Activated B cell treated with CpG ODN at 0.5 μM for 24 hours (primary cell): Measurements from ENCODE around the gene PVRIG. TPM values are rescaled to one million over a fixed set of nuclear protein-coding genes. Genes with fewer than 3 reads are reported as not detected.
"Not testable (repeated sequence)": the region's sequence is repeated elsewhere in the genome, so short reads cannot be mapped to it uniquely, and the experiment has no call there.

ENCODE experiments used
- ATAC-seq: fragments of 200-7000 bp; cut with Tn5 transposase; one replicate; pipeline ENCODE4 v1.10.0; 2021; ENCODE audit warnings: low read depth, mild to moderate bottlenecking, moderate library complexity
- CTCF ChIA-PET: fragments of 350-600 bp; sonication (Branson Sonifier 250); formaldehyde crosslinking; loops from one replicate; lab custom pipeline; 2021; ENCODE audit warnings: antibody characterized with exemption; lab: Charles Lee
- POLR2A ChIA-PET: fragments of 350-600 bp; sonication (Branson Sonifier 250); formaldehyde crosslinking; loops from one replicate; lab custom pipeline; 2021; ENCODE audit warnings: antibody characterized with exemption; lab: Charles Lee
- DNase-seq: peaks from one replicate; pipeline ENCODE4 v3.0.0; 2022
- H3K27ac Mint-ChIP-seq: one replicate; pipeline ENCODE4 v1.8.0; 2020; ENCODE audit warnings: mixed read lengths
- H3K27me3 Mint-ChIP-seq: one replicate; pipeline ENCODE4 v1.8.0; 2021; ENCODE audit warnings: mixed read lengths
- H3K36me3 Mint-ChIP-seq: one replicate; pipeline ENCODE4 v1.8.0; 2021; ENCODE audit warnings: low read depth, mixed read lengths
- H3K4me1 Mint-ChIP-seq: one replicate; pipeline ENCODE4 v1.8.0; 2021; ENCODE audit warnings: mixed read lengths
- H3K4me3 Mint-ChIP-seq: one replicate; pipeline ENCODE4 v1.8.0; 2020; ENCODE audit warnings: mild to moderate bottlenecking, mixed read lengths
- H3K9me3 Mint-ChIP-seq: one replicate; pipeline ENCODE4 v1.8.0; 2020; ENCODE audit warnings: mixed read lengths
- intact Hi-C: fragments of 100-400 bp; cut with micrococcal nuclease; formaldehyde crosslinking; loops from one replicate; pipeline ENCODE4 v1.15.1; 2024
- total RNA-seq: library from RNA; stranded (reverse); gene quantifications from 2 replicates; pipeline ENCODE4 v1.2.3, GENCODE V29; 2022
- TF ChIP-seq, protein P1 (sequence below): fragments of 200-600 bp; IDR thresholded peaks from one replicate; pipeline ENCODE4 v1.8.0; 2022; ENCODE audit warnings: antibody characterized with exemption, mild to moderate bottlenecking

Gene PVRIG
- total RNA-seq, 1 donor from 2014 or later, result 20.0 TPM

- Mint-ChIP-seq H3K4me3 (peak overlapping the region; percentile 86), H3K27ac (peak overlapping the region; percentile 95), H3K36me3 (peaks cover 32% of the 10 kb centered on the region), H3K4me1 (peaks cover 71% of the 10 kb centered on the region), H3K27me3 (no peaks in the 10 kb centered on the region), H3K9me3 (no peaks in the 10 kb centered on the region)
- POLR2A ChIA-PET, result interaction anchor here (0.5 to 3.4 kb wide), 9 partner anchors 10 to 820 kb away, joined by 3 to 14 read pairs (median 4); partner anchors contain the start of genes GAL3ST4, LAMTOR4 and ZCWPW1
- DNase-seq (no peak), ATAC-seq (no peak)
- CTCF ChIA-PET, result interaction anchor here (0.5 to 3.2 kb wide), 4 partner anchors 32 to 91 kb away, joined by 3 to 11 read pairs (median 4); no protein-coding TSS in a partner anchor
- intact Hi-C loops, result no loop called here
- TF ChIP-seq, protein P1, sequence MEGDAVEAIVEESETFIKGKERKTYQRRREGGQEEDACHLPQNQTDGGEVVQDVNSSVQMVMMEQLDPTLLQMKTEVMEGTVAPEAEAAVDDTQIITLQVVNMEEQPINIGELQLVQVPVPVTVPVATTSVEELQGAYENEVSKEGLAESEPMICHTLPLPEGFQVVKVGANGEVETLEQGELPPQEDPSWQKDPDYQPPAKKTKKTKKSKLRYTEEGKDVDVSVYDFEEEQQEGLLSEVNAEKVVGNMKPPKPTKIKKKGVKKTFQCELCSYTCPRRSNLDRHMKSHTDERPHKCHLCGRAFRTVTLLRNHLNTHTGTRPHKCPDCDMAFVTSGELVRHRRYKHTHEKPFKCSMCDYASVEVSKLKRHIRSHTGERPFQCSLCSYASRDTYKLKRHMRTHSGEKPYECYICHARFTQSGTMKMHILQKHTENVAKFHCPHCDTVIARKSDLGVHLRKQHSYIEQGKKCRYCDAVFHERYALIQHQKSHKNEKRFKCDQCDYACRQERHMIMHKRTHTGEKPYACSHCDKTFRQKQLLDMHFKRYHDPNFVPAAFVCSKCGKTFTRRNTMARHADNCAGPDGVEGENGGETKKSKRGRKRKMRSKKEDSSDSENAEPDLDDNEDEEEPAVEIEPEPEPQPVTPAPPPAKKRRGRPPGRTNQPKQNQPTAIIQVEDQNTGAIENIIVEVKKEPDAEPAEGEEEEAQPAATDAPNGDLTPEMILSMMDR, result no peak
Measured at GRCh38 chr7:100222445-100223132, 2.8 kb downstream of the PVRIG start.

GRCh38 chr7:100223376-100223927 is 3.7 kb downstream of the PVRIG start:
- H3K4me3 Mint-ChIP-seq, H3K9me3 Mint-ChIP-seq, H3K27me3 Mint-ChIP-seq, ATAC-seq, intact Hi-C loops, CTCF ChIA-PET, DNase-seq: not testable (repeated sequence)
- peaks cover 33% of the 10 kb centered on the region for H3K36me3 Mint-ChIP-seq
- peak overlapping the region; percentile 95 for H3K27ac Mint-ChIP-seq
- peaks cover 75% of the 10 kb centered on the region for H3K4me1 Mint-ChIP-seq
- POLR2A ChIA-PET, result interaction anchor here (0.9 kb wide), 1 partner anchor 18 kb away, joined by 9 read pairs; no protein-coding TSS in a partner anchor

DNA sequence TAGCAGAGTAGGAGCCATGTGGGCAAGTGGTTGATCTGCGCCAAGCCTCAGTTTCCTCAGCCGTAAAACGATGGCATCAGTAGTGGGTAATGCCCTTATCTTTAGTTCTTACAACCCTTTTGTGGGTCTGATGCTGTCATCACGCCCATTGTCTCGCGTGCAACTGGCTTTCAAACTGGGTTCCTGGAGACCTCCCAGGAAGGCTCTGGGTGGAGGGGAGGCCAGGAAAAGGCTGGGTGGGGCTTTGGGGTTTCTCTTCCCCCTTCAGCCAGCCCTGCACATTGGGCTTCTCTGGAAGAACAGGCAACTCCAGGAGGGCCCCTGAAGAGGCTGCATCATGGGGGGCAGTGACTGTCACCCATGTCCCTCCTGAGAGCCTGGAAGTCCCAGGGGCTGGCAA is 5.1 kb downstream of the PVRIG start:
- peaks cover 63% of the 10 kb centered on the region for H3K4me1 Mint-ChIP-seq
- H3K36me3 Mint-ChIP-seq, result peaks cover 34% of the 10 kb centered on the region
- CTCF ChIA-PET, result not testable (repeated sequence)

GRCh38 chr7:100234660-100235317 is 15.0 kb downstream of the PVRIG start:
- peak; percentile 18 for ATAC-seq
- CTCF ChIA-PET, result not testable (repeated sequence)

More for the DNA sequence above, 5.1 kb downstream of the PVRIG start:
- intact Hi-C loops, H3K27me3 Mint-ChIP-seq, H3K9me3 Mint-ChIP-seq, H3K4me3 Mint-ChIP-seq, POLR2A ChIA-PET, ATAC-seq, DNase-seq: not testable (repeated sequence)
- H3K27ac Mint-ChIP-seq, result peak overlapping the region; percentile 71

DNA sequence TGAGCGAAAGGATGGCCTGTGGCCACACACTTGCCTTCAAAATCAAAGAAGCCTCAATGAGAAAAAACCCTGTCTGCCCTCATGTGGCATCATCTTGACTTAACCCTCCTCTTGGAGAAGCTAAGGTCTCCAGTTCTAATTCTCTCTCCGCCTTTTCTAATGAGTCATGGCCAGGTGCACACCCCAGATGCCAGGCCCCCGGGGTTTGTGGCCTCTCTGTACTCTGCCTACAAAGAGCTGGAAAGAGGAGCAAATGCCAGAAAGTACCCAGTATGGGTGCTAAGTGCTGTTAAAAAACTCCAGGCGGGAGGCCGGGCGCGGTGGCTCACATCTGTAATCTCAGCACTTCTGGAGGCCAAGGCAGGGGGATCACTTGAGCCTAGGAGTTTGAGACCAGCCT is 20.2 kb downstream of the PVRIG start:
- peaks cover 12% of the 10 kb centered on the region for H3K4me1 Mint-ChIP-seq
- ATAC-seq, POLR2A ChIA-PET, H3K36me3 Mint-ChIP-seq, H3K9me3 Mint-ChIP-seq, CTCF ChIA-PET, H3K27ac Mint-ChIP-seq, H3K27me3 Mint-ChIP-seq, H3K4me3 Mint-ChIP-seq, intact Hi-C loops, DNase-seq: not testable (repeated sequence)

More at GRCh38 chr7:100234660-100235317, 15.0 kb downstream of the PVRIG start:
- intact Hi-C loops, DNase-seq, H3K9me3 Mint-ChIP-seq, H3K4me3 Mint-ChIP-seq, H3K27me3 Mint-ChIP-seq, H3K27ac Mint-ChIP-seq: not testable (repeated sequence)
- peaks cover 12% of the 10 kb centered on the region for H3K36me3 Mint-ChIP-seq
- POLR2A ChIA-PET, result interaction anchor here (0.8 to 1.1 kb wide), 2 partner anchors 86 to 145 kb away, joined by 3 read pairs; partner anchors contain the start of gene LAMTOR4
- H3K4me1 Mint-ChIP-seq, result peaks cover 12% of the 10 kb centered on the region

GRCh38 chr7:100243385-100243784 is 23.6 kb downstream of the PVRIG start:
- H3K4me3 Mint-ChIP-seq, H3K27me3 Mint-ChIP-seq, DNase-seq, H3K9me3 Mint-ChIP-seq, CTCF ChIA-PET, H3K36me3 Mint-ChIP-seq, intact Hi-C loops: not testable (repeated sequence)
- peaks cover 12% of the 10 kb centered on the region for H3K4me1 Mint-ChIP-seq
- peak; percentile 79 for ATAC-seq
- peak overlapping the region; percentile 25 for H3K27ac Mint-ChIP-seq
- POLR2A ChIA-PET, result interaction anchor here (0.7 kb wide), 1 partner anchor 111 kb away, joined by 9 read pairs; no protein-coding TSS in a partner anchor

DNA sequence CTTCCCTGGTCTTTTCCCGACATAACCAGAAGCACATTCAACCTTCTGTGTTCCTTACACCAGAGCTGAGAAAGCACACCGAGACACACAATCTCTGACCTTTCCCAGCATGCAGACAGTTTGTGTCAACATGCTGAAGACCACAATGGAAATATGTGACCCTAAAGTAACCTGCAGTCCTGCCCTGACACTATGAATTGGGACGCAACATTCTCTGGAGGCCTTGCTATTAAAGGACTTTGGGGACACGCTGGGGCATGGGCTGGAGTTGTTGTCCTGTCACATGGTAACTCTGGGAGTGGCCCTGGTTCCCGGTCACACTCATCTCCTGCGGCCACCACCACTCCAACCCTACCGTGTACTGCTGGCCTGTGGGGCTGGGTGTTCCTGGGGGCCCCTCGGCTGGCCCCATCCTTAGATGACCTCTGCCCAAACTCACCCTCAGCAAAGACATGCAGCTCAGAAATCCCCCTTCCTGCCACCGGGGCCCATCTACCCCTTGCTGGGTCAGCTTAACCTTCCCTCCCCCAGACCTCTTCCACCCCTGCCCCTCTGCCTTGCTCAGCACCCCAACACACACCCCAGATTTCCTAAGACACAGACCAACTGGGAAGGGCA is 25.3 kb downstream of the PVRIG start:
- ATAC-seq, intact Hi-C loops, H3K27me3 Mint-ChIP-seq, CTCF ChIA-PET, H3K9me3 Mint-ChIP-seq, DNase-seq, H3K4me3 Mint-ChIP-seq, H3K36me3 Mint-ChIP-seq: not testable (repeated sequence)
- Mint-ChIP-seq H3K4me1 (peaks cover 12% of the 10 kb centered on the region), H3K27ac (peak overlapping the region; percentile 12)
- POLR2A ChIA-PET, result interaction anchor here (0.7 kb wide), 3 partner anchors 22 to 778 kb away, joined by 3 read pairs; no protein-coding TSS in a partner anchor

GRCh38 chr7:100246121-100246864 is 26.5 kb downstream of the PVRIG start:
- H3K27ac Mint-ChIP-seq, CTCF ChIA-PET, H3K36me3 Mint-ChIP-seq, H3K9me3 Mint-ChIP-seq, H3K4me3 Mint-ChIP-seq, DNase-seq, H3K27me3 Mint-ChIP-seq, POLR2A ChIA-PET, ATAC-seq, intact Hi-C loops: not testable (repeated sequence)
- peaks cover 12% of the 10 kb centered on the region for H3K4me1 Mint-ChIP-seq

- H3K4me1 Mint-ChIP-seq, result peaks cover 12% of the 10 kb centered on the region
- H3K4me3 Mint-ChIP-seq, H3K27me3 Mint-ChIP-seq, H3K27ac Mint-ChIP-seq, CTCF ChIA-PET, H3K9me3 Mint-ChIP-seq, H3K36me3 Mint-ChIP-seq, ATAC-seq, DNase-seq, intact Hi-C loops, POLR2A ChIA-PET: not testable (repeated sequence)
Measured at GRCh38 chr7:100246865-100247137, 27.1 kb downstream of the PVRIG start.
